HepG2 (cell line): ENCODE measurements around the gene EHBP1.

Experiments used
- EHMT2 ChIP-seq: fragments of 200-600 bp; sonication (generic); IDR thresholded peaks from 2 replicates; pipeline ENCODE4 v1.7.0; 2017; ENCODE audit warnings: antibody characterized with exemption, low read depth, low read length, borderline replicate concordance
- FOXC1 ChIP-seq: sonication (generic); formaldehyde crosslinking; IDR thresholded peaks from 2 replicates; pipeline ENCODE4 v1.8.0; 2022; ENCODE audit warnings: mild to moderate bottlenecking, missing genetic modification reagents, borderline replicate concordance
- KDM5B ChIP-seq: sonication (generic); formaldehyde crosslinking; IDR thresholded peaks from 2 replicates; pipeline ENCODE4 v1.4.0; 2020; ENCODE audit warnings: missing genetic modification reagents, mild to moderate bottlenecking, borderline replicate concordance
- POLR2A ChIP-seq, 2 experiments: IDR thresholded peaks; 2 replicates each; pipeline ENCODE4 v1.6.1; 2011; ENCODE audit warnings: low read depth in 2 of 2, low read length in 2 of 2, mild to moderate bottlenecking in 1 of 2, moderate library complexity in 1 of 2; ENCODE audit not compliant: insufficient read depth in 1 of 2
- POLR2AphosphoS5 ChIP-seq: IDR thresholded peaks from 2 replicates; pipeline ENCODE4 v1.6.1; 2012; ENCODE audit warnings: low read depth, low read length
- SMAD1 ChIP-seq: sonication (generic); formaldehyde crosslinking; IDR thresholded peaks from 2 replicates; pipeline ENCODE4 v1.4.0; 2020; ENCODE audit warnings: missing genetic modification reagents, low read depth, mild to moderate bottlenecking, borderline replicate concordance
- TAF1 ChIP-seq: sonication (generic); formaldehyde crosslinking; IDR thresholded peaks from 2 replicates; pipeline ENCODE4 v1.4.0; 2020; ENCODE audit warnings: missing genetic modification reagents
- TF ChIP-seq, protein P1 (sequence below): sonication (generic); formaldehyde crosslinking; IDR thresholded peaks from 2 replicates; pipeline ENCODE4 v1.4.0; 2020; ENCODE audit warnings: missing genetic modification reagents
- TF ChIP-seq, protein P2 (sequence below): sonication (generic); formaldehyde crosslinking; IDR thresholded peaks from 2 replicates; pipeline ENCODE4 v1.5.1; 2020; ENCODE audit warnings: missing genetic modification reagents, mild to moderate bottlenecking, borderline replicate concordance
- TF ChIP-seq, protein P3 (sequence below), 2 experiments: sonication (generic) in 1 of 2; formaldehyde crosslinking in 1 of 2; IDR thresholded peaks; 2 replicates each; pipeline versions ENCODE4 v1.5.1 to v1.6.1; 2011 to 2020; ENCODE audit warnings: borderline replicate concordance in 1 of 2, low read depth in 1 of 2, low read length in 1 of 2, mild to moderate bottlenecking in 1 of 2, missing genetic modification reagents in 1 of 2, moderate library complexity in 1 of 2

DNA sequence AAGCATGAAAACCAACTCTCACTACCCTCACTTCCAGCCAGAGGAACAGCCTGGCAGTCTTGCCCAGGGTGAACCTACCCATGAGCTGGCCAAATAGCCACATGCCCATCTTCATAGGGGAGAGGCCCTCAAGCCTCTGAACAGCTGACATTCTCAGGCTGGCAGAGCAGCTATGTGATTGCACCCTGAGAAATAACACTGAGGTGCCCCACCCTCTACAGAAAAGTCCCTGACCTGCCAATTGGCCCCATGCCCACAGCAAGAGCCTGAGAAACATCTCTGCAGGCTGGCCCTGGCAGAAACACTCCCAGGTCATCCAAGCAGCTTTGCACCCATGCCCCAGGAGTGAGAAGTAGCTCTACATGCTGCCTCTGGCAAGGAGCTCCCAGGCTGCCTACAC, 217.7 kb downstream of the EHBP1 start:
- TF ChIP-seq, protein P1, sequence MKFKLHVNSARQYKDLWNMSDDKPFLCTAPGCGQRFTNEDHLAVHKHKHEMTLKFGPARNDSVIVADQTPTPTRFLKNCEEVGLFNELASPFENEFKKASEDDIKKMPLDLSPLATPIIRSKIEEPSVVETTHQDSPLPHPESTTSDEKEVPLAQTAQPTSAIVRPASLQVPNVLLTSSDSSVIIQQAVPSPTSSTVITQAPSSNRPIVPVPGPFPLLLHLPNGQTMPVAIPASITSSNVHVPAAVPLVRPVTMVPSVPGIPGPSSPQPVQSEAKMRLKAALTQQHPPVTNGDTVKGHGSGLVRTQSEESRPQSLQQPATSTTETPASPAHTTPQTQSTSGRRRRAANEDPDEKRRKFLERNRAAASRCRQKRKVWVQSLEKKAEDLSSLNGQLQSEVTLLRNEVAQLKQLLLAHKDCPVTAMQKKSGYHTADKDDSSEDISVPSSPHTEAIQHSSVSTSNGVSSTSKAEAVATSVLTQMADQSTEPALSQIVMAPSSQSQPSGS, result no peak
- TF ChIP-seq KDM5B, result no peak
- TF ChIP-seq, protein P2, sequence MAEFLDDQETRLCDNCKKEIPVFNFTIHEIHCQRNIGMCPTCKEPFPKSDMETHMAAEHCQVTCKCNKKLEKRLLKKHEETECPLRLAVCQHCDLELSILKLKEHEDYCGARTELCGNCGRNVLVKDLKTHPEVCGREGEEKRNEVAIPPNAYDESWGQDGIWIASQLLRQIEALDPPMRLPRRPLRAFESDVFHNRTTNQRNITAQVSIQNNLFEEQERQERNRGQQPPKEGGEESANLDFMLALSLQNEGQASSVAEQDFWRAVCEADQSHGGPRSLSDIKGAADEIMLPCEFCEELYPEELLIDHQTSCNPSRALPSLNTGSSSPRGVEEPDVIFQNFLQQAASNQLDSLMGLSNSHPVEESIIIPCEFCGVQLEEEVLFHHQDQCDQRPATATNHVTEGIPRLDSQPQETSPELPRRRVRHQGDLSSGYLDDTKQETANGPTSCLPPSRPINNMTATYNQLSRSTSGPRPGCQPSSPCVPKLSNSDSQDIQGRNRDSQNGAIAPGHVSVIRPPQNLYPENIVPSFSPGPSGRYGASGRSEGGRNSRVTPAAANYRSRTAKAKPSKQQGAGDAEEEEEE (CRISPR knock-in tag), result no peak
- no peak for TF ChIP-seq SMAD1 (CRISPR knock-in tag)
- TF ChIP-seq TAF1, result no peak
- TF ChIP-seq FOXC1 (CRISPR knock-in tag), result no peak
- TF ChIP-seq, protein P3, sequence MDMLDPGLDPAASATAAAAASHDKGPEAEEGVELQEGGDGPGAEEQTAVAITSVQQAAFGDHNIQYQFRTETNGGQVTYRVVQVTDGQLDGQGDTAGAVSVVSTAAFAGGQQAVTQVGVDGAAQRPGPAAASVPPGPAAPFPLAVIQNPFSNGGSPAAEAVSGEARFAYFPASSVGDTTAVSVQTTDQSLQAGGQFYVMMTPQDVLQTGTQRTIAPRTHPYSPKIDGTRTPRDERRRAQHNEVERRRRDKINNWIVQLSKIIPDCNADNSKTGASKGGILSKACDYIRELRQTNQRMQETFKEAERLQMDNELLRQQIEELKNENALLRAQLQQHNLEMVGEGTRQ (IDR thresholded peaks at IDR 0.05; ENCODE audit: low read depth, low read length), result no peak
- TF ChIP-seq, protein P3 (CRISPR knock-in tag; IDR thresholded peaks at IDR 0.05; ENCODE audit: borderline replicate concordance), result no peak
- 0 out of 2 replicates have a peak, but pooled peaks have one; percentile 16 for TF ChIP-seq POLR2AphosphoS5
- TF ChIP-seq POLR2A (IDR thresholded peaks at IDR 0.05; ENCODE audit: insufficient read depth in 1 of 2, low read depth in 2 of 2, low read length in 2 of 2), result no peak
- TF ChIP-seq EHMT2, result no peak
